Middle frontal gyrus (tissue), 1 donor: ENCODE results near the gene ZNF506.
"Not testable (repeated sequence)": the region's sequence is repeated elsewhere in the genome, so short reads cannot be mapped to it uniquely, and the experiment has no call there.

ENCODE experiments used
- DNase-seq: peaks from one replicate; pipeline ENCODE4 v3.0.0-alpha.2; 2015; ENCODE audit warnings: low spot score; ENCODE audit errors: extremely low spot score

The ZNF506 gene

GRCh38 chr19:19781791-19782190 is 39.8 kb downstream of the ZNF506 start:
- not testable (repeated sequence) for DNase-seq

GRCh38 chr19:19778666-19779065 is 42.9 kb downstream of the ZNF506 start:
- DNase-seq = no peak

- no peak for DNase-seq
Observed at GRCh38 chr19:19777692-19778091, 43.9 kb downstream of the ZNF506 start.

GRCh38 chr19:19776206-19777008 is 45.1 kb downstream of the ZNF506 start:
- DNase-seq = peak; percentile 95

- DNase-seq = no peak
Observed at GRCh38 chr19:19775891-19776205, 45.7 kb downstream of the ZNF506 start.

GRCh38 chr19:19774354-19775033 is 47.1 kb downstream of the ZNF506 start:
- no peak for DNase-seq

- DNase-seq = not testable (repeated sequence)
Observed at GRCh38 chr19:19771963-19772362, 49.6 kb downstream of the ZNF506 start.

- not testable (repeated sequence) for DNase-seq
Observed at GRCh38 chr19:19769971-19770370, 51.6 kb downstream of the ZNF506 start.

GRCh38 chr19:19758164-19758563 is 63.4 kb downstream of the ZNF506 start:
- DNase-seq = no peak

GRCh38 chr19:19752760-19753403 is 68.7 kb downstream of the ZNF506 start:
- DNase-seq = no peak

GRCh38 chr19:19751846-19752245 is 69.7 kb downstream of the ZNF506 start:
- DNase-seq = no peak

GRCh38 chr19:19750842-19751790 is 70.4 kb downstream of the ZNF506 start:
- DNase-seq = no peak

- no peak for DNase-seq
Observed at GRCh38 chr19:19749908-19750841, 71.4 kb downstream of the ZNF506 start.

GRCh38 chr19:19749117-19749907 is 72.2 kb downstream of the ZNF506 start:
- no peak for DNase-seq

GRCh38 chr19:19748249-19748938 is 73.2 kb downstream of the ZNF506 start:
- no peak for DNase-seq

- DNase-seq = no peak
Observed at GRCh38 chr19:19747357-19748220, 74.0 kb downstream of the ZNF506 start.

- no peak for DNase-seq
Observed at GRCh38 chr19:19746286-19747213, 75.0 kb downstream of the ZNF506 start.
